SU-DHL-6 (cell line): ENCODE data around the gene ZXDC.

Experiments
- CTCF ChIP-seq: fragments of 200-600 bp; sonication (generic); IDR thresholded peaks from one replicate; pipeline ENCODE4 v1.5.1; 2017; ENCODE audit warnings: antibody characterized with exemption, mild to moderate bottlenecking, low read length, moderate library complexity; ENCODE audit not compliant: insufficient read depth, poor library complexity, severe bottlenecking
- EZH2phosphoT487 ChIP-seq: fragments of 200-600 bp; sonication (generic), shearing (Covaris generic); conservative IDR thresholded peaks from 2 replicates; pipeline ENCODE4 v1.6.1; 2018; ENCODE audit warnings: mild to moderate bottlenecking, antibody characterized with exemption, low read length, moderate library complexity, mixed read lengths

DNA sequence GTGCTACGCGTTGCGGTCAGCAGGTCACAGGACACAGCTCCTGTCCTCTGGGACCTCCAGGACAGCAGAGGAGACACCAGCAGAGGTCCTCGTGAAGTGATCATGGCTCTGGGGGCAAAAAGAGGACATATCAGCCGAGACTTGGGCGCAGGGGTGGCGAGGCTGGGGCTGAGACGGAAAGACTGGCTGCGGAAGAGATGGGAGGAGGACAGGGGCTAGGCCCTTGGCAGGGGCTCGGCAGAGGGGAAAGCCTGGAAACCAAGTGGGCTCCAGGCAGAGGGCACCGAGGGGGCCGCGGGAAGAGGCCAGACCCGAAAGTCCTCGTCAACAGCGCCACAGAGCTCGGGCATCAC lies 85.9 kb downstream of the ZXDC start:
- TF ChIP-seq CTCF (no peak), EZH2phosphoT487 (no peak)
